SU-DHL-6 (cell line): ENCODE results near the gene NLN.
"Not testable (repeated sequence)": the region's sequence is repeated elsewhere in the genome, so short reads cannot be mapped to it uniquely, and the experiment has no call there.

Source experiments
- EZH2phosphoT487 ChIP-seq: fragments of 200-600 bp; sonication (generic), shearing (Covaris generic); conservative IDR thresholded peaks from 2 replicates; pipeline ENCODE4 v1.6.1; 2018; ENCODE audit warnings: mild to moderate bottlenecking, antibody characterized with exemption, low read length, moderate library complexity, mixed read lengths
- TF ChIP-seq, protein P1 (sequence below): fragments of 200-600 bp; sonication (generic); IDR thresholded peaks from one replicate; pipeline ENCODE4 v1.5.1; 2017; ENCODE audit warnings: antibody characterized with exemption, mild to moderate bottlenecking, low read length, moderate library complexity; ENCODE audit not compliant: insufficient read depth, poor library complexity, severe bottlenecking

- TF ChIP-seq, protein P1, sequence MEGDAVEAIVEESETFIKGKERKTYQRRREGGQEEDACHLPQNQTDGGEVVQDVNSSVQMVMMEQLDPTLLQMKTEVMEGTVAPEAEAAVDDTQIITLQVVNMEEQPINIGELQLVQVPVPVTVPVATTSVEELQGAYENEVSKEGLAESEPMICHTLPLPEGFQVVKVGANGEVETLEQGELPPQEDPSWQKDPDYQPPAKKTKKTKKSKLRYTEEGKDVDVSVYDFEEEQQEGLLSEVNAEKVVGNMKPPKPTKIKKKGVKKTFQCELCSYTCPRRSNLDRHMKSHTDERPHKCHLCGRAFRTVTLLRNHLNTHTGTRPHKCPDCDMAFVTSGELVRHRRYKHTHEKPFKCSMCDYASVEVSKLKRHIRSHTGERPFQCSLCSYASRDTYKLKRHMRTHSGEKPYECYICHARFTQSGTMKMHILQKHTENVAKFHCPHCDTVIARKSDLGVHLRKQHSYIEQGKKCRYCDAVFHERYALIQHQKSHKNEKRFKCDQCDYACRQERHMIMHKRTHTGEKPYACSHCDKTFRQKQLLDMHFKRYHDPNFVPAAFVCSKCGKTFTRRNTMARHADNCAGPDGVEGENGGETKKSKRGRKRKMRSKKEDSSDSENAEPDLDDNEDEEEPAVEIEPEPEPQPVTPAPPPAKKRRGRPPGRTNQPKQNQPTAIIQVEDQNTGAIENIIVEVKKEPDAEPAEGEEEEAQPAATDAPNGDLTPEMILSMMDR: not testable (repeated sequence)
- TF ChIP-seq EZH2phosphoT487: not testable (repeated sequence)
These were observed 117.2 kb downstream of the NLN start for GRCh38 chr5:65839170-65839569.
